ENCODE measurements around the gene STX2. TPM values are rescaled to one million over a fixed set of nuclear protein-coding genes. Genes with fewer than 3 reads are reported as not detected.
"Not testable (repeated sequence)": the region's sequence is repeated elsewhere in the genome, so short reads cannot be mapped to it uniquely, and the experiment has no call there.

STX2 gene
- total RNA-seq, 4 donors from 2014 or later, result 1.2 to 14.1 (median 4.1) TPM

DNA sequence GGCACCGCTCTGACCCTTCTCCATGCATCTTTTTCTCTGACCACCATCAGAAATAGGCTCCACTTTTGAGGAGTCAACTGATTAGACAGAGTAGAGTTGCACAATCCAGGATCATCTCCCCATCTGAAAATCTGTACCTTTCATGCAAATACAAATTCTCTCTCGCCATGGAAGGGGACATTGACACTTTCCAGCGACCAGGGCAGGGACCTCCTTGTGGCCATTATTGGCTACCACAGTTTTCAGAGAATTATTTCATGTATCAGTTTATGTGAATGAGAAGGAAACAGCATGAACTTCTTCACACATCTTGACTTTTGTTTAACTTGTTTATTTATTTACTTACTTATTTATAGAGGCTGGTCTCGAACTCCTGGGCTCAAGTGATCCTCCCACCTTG lies 19.0 kb upstream of the STX2 start:
- no peak overlapping the region for H3K4me3 ChIP-seq
- no peaks in the 10 kb centered on the region for H3K4me1 ChIP-seq
- peaks cover 0 to 22% (median 0%) of the 10 kb centered on the region in 4 donors for H3K27me3 ChIP-seq
- intact Hi-C loops (cut with DNase I), result no loop called here
- H3K27ac ChIP-seq, result no peak overlapping the region
- WGBS, 2 donors, result 76 to 88% methylated on average over 4 of the region's 4 CpGs
- no peaks in the 10 kb centered on the region for H3K36me3 ChIP-seq
- no peak for TF ChIP-seq POLR2A (IDR thresholded peaks at IDR 0.05)
- no peak for TF ChIP-seq CTCF (IDR thresholded peaks at IDR 0.05)
- H3K9me3 ChIP-seq, result peaks cover 0 to 11% (median 10%) of the 10 kb centered on the region in 3 donors
- DNase-seq, result no peak

GRCh38 chr12:130856088-130856487 lies 17.0 kb upstream of the STX2 start:
- no peak overlapping the region for H3K4me3 ChIP-seq
- intact Hi-C loops (cut with DNase I), result no loop called here
- WGBS, 2 donors, result 68 to 75% methylated on average over 4 of the region's 4 CpGs
- H3K36me3 ChIP-seq, result no peaks in the 10 kb centered on the region
- no peak overlapping the region for H3K27ac ChIP-seq
- TF ChIP-seq POLR2A (IDR thresholded peaks at IDR 0.05) (no peak), CTCF (IDR thresholded peaks at IDR 0.05) (no peak)
- peaks cover 0 to 22% (median 0%) of the 10 kb centered on the region in 4 donors for H3K27me3 ChIP-seq
- no peak for DNase-seq
- peaks cover 0 to 11% (median 10%) of the 10 kb centered on the region in 3 donors for H3K9me3 ChIP-seq
- H3K4me1 ChIP-seq, result no peaks in the 10 kb centered on the region

DNA sequence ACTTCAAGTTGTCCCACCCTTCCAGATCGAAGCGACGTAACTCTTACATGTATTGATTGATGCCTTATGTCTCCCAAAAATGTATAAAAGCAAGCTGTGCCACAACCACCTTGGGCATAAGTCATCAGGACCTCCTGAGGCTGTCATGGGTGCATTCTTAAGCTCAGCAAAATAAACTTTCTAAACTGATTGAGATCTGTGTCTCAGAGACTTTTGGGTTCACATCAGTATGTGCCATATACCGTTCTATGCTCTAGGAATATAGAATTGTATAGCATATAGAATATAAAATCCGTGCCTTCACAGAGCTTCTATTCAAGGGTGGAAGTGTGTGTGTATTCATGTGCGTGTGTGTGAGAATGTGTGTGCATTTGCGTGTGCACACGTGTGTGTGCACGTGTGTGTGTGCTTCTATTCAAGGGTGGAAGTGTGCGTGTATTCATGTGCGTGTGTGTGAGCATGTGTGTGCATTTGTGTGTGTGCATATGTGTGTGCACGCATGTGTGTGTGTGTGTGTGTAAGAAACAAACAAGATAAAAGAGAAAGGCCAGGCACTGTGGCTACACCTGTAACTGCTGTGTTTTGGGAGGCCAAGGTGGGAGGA lies 11.5 kb upstream of the STX2 start:
- DNase-seq, result no peak
- 71 to 82% methylated on average over 12 of the region's 12 CpGs for WGBS, 2 donors
- TF ChIP-seq POLR2A (IDR thresholded peaks at IDR 0.05) (no peak), CTCF (IDR thresholded peaks at IDR 0.05) (no peak)
- Histone ChIP-seq H3K9me3 (no peaks in the 10 kb centered on the region), H3K27ac (no peak overlapping the region), H3K36me3 (no peaks in the 10 kb centered on the region), H3K27me3 (peaks cover 0 to 22% (median 0%) of the 10 kb centered on the region in 4 donors), H3K4me1 (no peaks in the 10 kb centered on the region), H3K4me3 (no peak overlapping the region)
- intact Hi-C loops (cut with DNase I), result no loop called here

DNA sequence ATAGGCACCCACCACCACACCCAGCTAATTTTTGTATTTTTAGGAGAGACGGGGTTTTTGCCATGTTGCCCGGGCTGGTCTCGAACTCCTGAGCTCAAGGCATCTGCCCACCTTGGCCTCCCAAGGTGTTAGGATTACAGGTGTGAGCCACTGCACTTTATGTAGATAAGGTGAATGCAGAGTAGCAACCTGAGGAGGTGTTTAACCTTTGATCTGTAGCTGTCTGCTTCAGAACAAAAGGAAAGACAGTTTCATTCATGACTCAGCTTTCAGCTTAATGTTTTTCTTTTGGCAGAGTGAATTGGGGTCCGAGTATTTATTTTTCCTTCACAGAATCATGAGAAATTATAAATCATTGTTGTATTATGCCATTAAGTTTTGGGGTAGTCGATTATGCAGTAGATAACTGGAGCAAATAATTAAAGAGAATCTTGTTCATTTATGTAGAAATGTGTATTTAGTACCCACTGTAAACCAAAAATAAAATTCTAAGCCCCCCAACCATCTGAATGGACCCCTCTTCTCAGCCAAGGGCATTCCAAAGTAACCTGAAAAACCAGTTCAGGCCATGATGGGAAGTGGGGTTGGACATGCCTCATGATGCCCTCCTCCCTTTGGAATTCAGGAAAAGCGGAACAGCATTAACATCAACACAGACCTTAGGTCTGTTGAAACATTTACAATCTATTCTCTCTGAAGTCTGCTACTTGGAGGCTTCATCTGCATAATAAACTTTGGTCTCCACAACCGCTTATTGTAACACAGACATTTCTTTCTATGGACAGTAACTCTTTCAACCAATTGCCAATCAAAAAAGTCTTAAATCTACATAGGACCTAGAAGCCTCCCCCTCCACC lies 10.7 kb upstream of the STX2 start:
- H3K27ac ChIP-seq, result no peak overlapping the region
- intact Hi-C loops (cut with DNase I), result no loop called here
- WGBS, 2 donors, result 55 to 61% methylated on average over 7 of the region's 7 CpGs
- no peak for DNase-seq
- no peak overlapping the region for H3K4me3 ChIP-seq
- H3K36me3 ChIP-seq, result no peaks in the 10 kb centered on the region
- no peaks in the 10 kb centered on the region for H3K9me3 ChIP-seq
- H3K4me1 ChIP-seq, result no peaks in the 10 kb centered on the region
- H3K27me3 ChIP-seq, result peaks cover 0 to 15% (median 0%) of the 10 kb centered on the region in 4 donors
- TF ChIP-seq CTCF (IDR thresholded peaks at IDR 0.05) (no peak), POLR2A (IDR thresholded peaks at IDR 0.05) (no peak)

- DNase-seq; H3K27me3 ChIP-seq; intact Hi-C loops (cut with DNase I); H3K9me3 ChIP-seq; H3K4me3 ChIP-seq; H3K4me1 ChIP-seq; H3K36me3 ChIP-seq; H3K27ac ChIP-seq: not testable (repeated sequence)
- WGBS, 2 donors, result 77 to 100% methylated on average over 1 of the region's 1 CpG
Measured at GRCh38 chr12:130848785-130849305, 9.8 kb upstream of the STX2 start.

- H3K4me3 ChIP-seq; intact Hi-C loops (cut with DNase I); H3K27me3 ChIP-seq; DNase-seq; H3K4me1 ChIP-seq; H3K9me3 ChIP-seq; H3K36me3 ChIP-seq; H3K27ac ChIP-seq: not testable (repeated sequence)
- 87 to 96% methylated on average over 6 of the region's 6 CpGs for WGBS, 2 donors
Measured at GRCh38 chr12:130848105-130848504, 9.1 kb upstream of the STX2 start.
